ENCODE measurements around the gene SPOCD1.

- TF ChIP-seq, protein P1, sequence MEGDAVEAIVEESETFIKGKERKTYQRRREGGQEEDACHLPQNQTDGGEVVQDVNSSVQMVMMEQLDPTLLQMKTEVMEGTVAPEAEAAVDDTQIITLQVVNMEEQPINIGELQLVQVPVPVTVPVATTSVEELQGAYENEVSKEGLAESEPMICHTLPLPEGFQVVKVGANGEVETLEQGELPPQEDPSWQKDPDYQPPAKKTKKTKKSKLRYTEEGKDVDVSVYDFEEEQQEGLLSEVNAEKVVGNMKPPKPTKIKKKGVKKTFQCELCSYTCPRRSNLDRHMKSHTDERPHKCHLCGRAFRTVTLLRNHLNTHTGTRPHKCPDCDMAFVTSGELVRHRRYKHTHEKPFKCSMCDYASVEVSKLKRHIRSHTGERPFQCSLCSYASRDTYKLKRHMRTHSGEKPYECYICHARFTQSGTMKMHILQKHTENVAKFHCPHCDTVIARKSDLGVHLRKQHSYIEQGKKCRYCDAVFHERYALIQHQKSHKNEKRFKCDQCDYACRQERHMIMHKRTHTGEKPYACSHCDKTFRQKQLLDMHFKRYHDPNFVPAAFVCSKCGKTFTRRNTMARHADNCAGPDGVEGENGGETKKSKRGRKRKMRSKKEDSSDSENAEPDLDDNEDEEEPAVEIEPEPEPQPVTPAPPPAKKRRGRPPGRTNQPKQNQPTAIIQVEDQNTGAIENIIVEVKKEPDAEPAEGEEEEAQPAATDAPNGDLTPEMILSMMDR (IDR thresholded peaks at IDR 0.05) = no peak
- TF ChIP-seq POLR2AphosphoS5 (IDR thresholded peaks at IDR 0.05) (no peak), EP300 (IDR thresholded peaks at IDR 0.05; ENCODE audit: low read depth) (no peak)
Observed at GRCh38 chr1:31752952-31753475, 62.8 kb downstream of the SPOCD1 start.

All from transverse colon (tissue), 4 donors.